Activated naive CD4-positive, alpha-beta T cell (primary cell): ENCODE data around the gene ABAT.

Experiments used
- DNase-seq, 4 experiments: peaks; one replicate each; lab custom pipeline; 2025; lab: John Stamatoyannopoulos, UW

Gene ABAT

GRCh38 chr16:8818504-8819270 is 144.3 kb downstream of the ABAT start:
- no peak for DNase-seq

- no peak for DNase-seq
Observed at GRCh38 chr16:8819411-8820034, 145.1 kb downstream of the ABAT start.

- DNase-seq: no peak
Observed at GRCh38 chr16:8822403-8822802, 148.0 kb downstream of the ABAT start.

GRCh38 chr16:8826278-8826879 is 152.0 kb downstream of the ABAT start:
- no peak for DNase-seq

- no peak for DNase-seq
Observed at GRCh38 chr16:8828541-8829165, 154.2 kb downstream of the ABAT start.

GRCh38 chr16:8831450-8831849 is 157.0 kb downstream of the ABAT start:
- DNase-seq: no peak

- no peak for DNase-seq
Observed at GRCh38 chr16:8831871-8832716, 157.7 kb downstream of the ABAT start.

- DNase-seq: no peak
Observed at GRCh38 chr16:8832717-8833105, 158.3 kb downstream of the ABAT start.
